ENCODE data around the gene NR2C2AP. TPM values are rescaled to one million over a fixed set of nuclear protein-coding genes. Genes with fewer than 3 reads are reported as not detected.

NR2C2AP gene
- total RNA-seq, 1 experiment from 2014 or later: 20.6 TPM

GRCh38 chr19:19234220-19234816 is 31.1 kb upstream of the NR2C2AP start:
- no TSS peak for BruUV-seq (replicated peaks)
- Mint-ChIP-seq H3K27ac (ENCODE audit: low read depth, unreplicated experiment) (no peak overlapping the region), H3K27me3 (ENCODE audit: insufficient read depth, unreplicated experiment) (peaks cover 12% of the 10 kb centered on the region), H3K4me1 (ENCODE audit: insufficient read depth, unreplicated experiment) (no peaks in the 10 kb centered on the region), H3K9me3 (ENCODE audit: unreplicated experiment) (no peaks in the 10 kb centered on the region), H3K36me3 (ENCODE audit: insufficient read depth, unreplicated experiment) (no peaks in the 10 kb centered on the region), H3K4me3 (ENCODE audit: unreplicated experiment) (no peak overlapping the region)
- no peak for TF ChIP-seq CTCF (IDR thresholded peaks at IDR 0.05; ENCODE audit: unreplicated experiment)
- POLR2A ChIA-PET: no interaction called here
- CTCF ChIA-PET: interaction anchor here (0.8 to 1.0 kb wide), 3 partner anchors 59 to 256 kb away, joined by 3 to 7 read pairs (median 5); no protein-coding TSS in a partner anchor
- intact Hi-C loops (cut with micrococcal nuclease): no loop called here
- no peak for DNase-seq (ENCODE audit: unreplicated experiment)

GRCh38 chr19:19232261-19232721 is 29.1 kb upstream of the NR2C2AP start:
- POLR2A ChIA-PET: no interaction called here
- BruUV-seq (replicated peaks): no TSS peak
- CTCF ChIA-PET: interaction anchor here (1.1 kb wide), 1 partner anchor 258 kb away, joined by 3 read pairs; no protein-coding TSS in a partner anchor
- H3K27ac Mint-ChIP-seq (ENCODE audit: low read depth, unreplicated experiment): no peak overlapping the region
- no peaks in the 10 kb centered on the region for H3K36me3 Mint-ChIP-seq (ENCODE audit: insufficient read depth, unreplicated experiment)
- intact Hi-C loops (cut with micrococcal nuclease): no loop called here
- no peak for TF ChIP-seq CTCF (IDR thresholded peaks at IDR 0.05; ENCODE audit: unreplicated experiment)
- no peak overlapping the region for H3K4me3 Mint-ChIP-seq (ENCODE audit: unreplicated experiment)
- peaks cover 18% of the 10 kb centered on the region for H3K27me3 Mint-ChIP-seq (ENCODE audit: insufficient read depth, unreplicated experiment)
- no peaks in the 10 kb centered on the region for H3K9me3 Mint-ChIP-seq (ENCODE audit: unreplicated experiment)
- no peaks in the 10 kb centered on the region for H3K4me1 Mint-ChIP-seq (ENCODE audit: insufficient read depth, unreplicated experiment)
- DNase-seq (ENCODE audit: unreplicated experiment): no peak

GRCh38 chr19:19230999-19231398 is 27.8 kb upstream of the NR2C2AP start:
- no peak for DNase-seq (ENCODE audit: unreplicated experiment)
- TF ChIP-seq CTCF (IDR thresholded peaks at IDR 0.05; ENCODE audit: unreplicated experiment): no peak
- no peaks in the 10 kb centered on the region for H3K4me1 Mint-ChIP-seq (ENCODE audit: insufficient read depth, unreplicated experiment)
- H3K9me3 Mint-ChIP-seq (ENCODE audit: unreplicated experiment): no peaks in the 10 kb centered on the region
- ChIA-PET CTCF (interaction anchor here (0.6 to 1.5 kb wide), 3 partner anchors 11 to 145 kb away, joined by 3 read pairs; no protein-coding TSS in a partner anchor), POLR2A (no interaction called here)
- no peaks in the 10 kb centered on the region for H3K36me3 Mint-ChIP-seq (ENCODE audit: insufficient read depth, unreplicated experiment)
- H3K27ac Mint-ChIP-seq (ENCODE audit: low read depth, unreplicated experiment): no peak overlapping the region
- peaks cover 18% of the 10 kb centered on the region for H3K27me3 Mint-ChIP-seq (ENCODE audit: insufficient read depth, unreplicated experiment)
- no TSS peak for BruUV-seq (replicated peaks)
- H3K4me3 Mint-ChIP-seq (ENCODE audit: unreplicated experiment): no peak overlapping the region
- intact Hi-C loops (cut with micrococcal nuclease): no loop called here

GRCh38 chr19:19229701-19230100 is 26.5 kb upstream of the NR2C2AP start:
- Mint-ChIP-seq H3K4me3 (ENCODE audit: unreplicated experiment) (no peak overlapping the region), H3K36me3 (ENCODE audit: insufficient read depth, unreplicated experiment) (no peaks in the 10 kb centered on the region), H3K27ac (ENCODE audit: low read depth, unreplicated experiment) (no peak overlapping the region), H3K27me3 (ENCODE audit: insufficient read depth, unreplicated experiment) (peaks cover 18% of the 10 kb centered on the region), H3K4me1 (ENCODE audit: insufficient read depth, unreplicated experiment) (no peaks in the 10 kb centered on the region), H3K9me3 (ENCODE audit: unreplicated experiment) (no peaks in the 10 kb centered on the region)
- no TSS peak for BruUV-seq (replicated peaks)
- ChIA-PET CTCF (interaction anchor here (0.6 to 1.0 kb wide), 3 partner anchors 28 to 282 kb away, joined by 4 to 5 read pairs (median 4); no protein-coding TSS in a partner anchor), POLR2A (no interaction called here)
- intact Hi-C loops (cut with micrococcal nuclease): no loop called here
- TF ChIP-seq CTCF (IDR thresholded peaks at IDR 0.05; ENCODE audit: unreplicated experiment): no peak
- no peak for DNase-seq (ENCODE audit: unreplicated experiment)

Data from MCF 10A (cell line).